SJSA1 (cell line): ENCODE data around the gene NUP50. TPM values are rescaled to one million over a fixed set of nuclear protein-coding genes. Genes with fewer than 3 reads are reported as not detected.

Experiments used
- total RNA-seq: library from RNA; depleted of rRNA; stranded (reverse); fragments of >200 nt; shearing (Covaris generic); gene quantifications from 2 replicates; pipeline ENCODE4 v1.2.3, GENCODE V29; 2014; rRNA removed

The NUP50 gene
- total RNA-seq, 1 experiment from 2014 or later, result 61.9 TPM

Other genes starting within 250 kb of the NUP50 start
- gene PHF21B, start 153.9 kb upstream of the NUP50 start, total RNA-seq, result 1.3 TPM in 1 of 2 replicates, not detected in the other
- gene KIAA0930, start 77.0 kb downstream of the NUP50 start, total RNA-seq, result 126 and 192 TPM in 2 replicates
- not detected in 2 replicates for gene UPK3A, start 121.0 kb downstream of the NUP50 start, total RNA-seq
- 19.8 and 21.1 TPM in 2 replicates for gene FAM118A, start 146.0 kb downstream of the NUP50 start, total RNA-seq
- not detected in 2 replicates for gene SMC1B, start 249.7 kb downstream of the NUP50 start, total RNA-seq
- not detected in 2 replicates for gene RIBC2, start 249.8 kb downstream of the NUP50 start, total RNA-seq